Measurements from ENCODE around the gene MAP6D1. TPM values are rescaled to one million over a fixed set of nuclear protein-coding genes. Genes with fewer than 3 reads are reported as not detected.

The MAP6D1 gene
- total and polyA plus RNA-seq, 2 donors (not counting 1 experiment from before 2014, with no cell fraction given): 0.46 to 4.2 TPM

DNA sequence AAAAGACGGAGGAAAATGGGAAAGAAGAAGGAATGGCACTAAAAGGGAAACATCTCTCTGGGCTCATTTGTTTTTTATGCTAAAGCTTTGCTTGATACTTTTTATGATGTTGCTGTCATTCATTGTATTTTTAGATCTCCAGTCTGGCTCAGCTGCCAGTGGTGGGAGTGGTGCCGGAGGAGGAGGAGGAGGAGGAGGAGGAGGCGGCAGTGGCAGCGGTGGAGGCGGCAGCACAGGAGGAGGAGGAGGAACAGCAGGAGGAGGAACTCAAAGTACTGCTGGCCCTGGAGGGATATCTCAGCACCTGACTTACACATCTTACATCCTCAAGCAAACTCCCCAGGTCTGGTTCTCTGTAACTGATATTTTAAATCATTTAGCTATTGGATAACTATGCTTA lies 49.6 kb downstream of the MAP6D1 start:
- no peak overlapping the region for H2AFZ ChIP-seq (ENCODE audit: insufficient read depth, low read depth, low read length, poor library complexity, severe bottlenecking)
- WGBS (ENCODE audit: insufficient coverage): no CpG with 5 or more reads among the region's 5 CpGs
- no peaks in the 10 kb centered on the region for H3K79me2 ChIP-seq (ENCODE audit: control insufficient read depth, insufficient read depth, low read length)
- no peak overlapping the region for H3K27ac Mint-ChIP-seq
- no peak overlapping the region for H3K4me3 ChIP-seq (ENCODE audit: control extremely low read depth in 1 of 5, extremely low read depth in 1 of 5, insufficient read depth in 1 of 5, low read depth in 2 of 5, low read length in 4 of 5)
- H3K4me1 ChIP-seq (ENCODE audit: control insufficient read depth in 2 of 2, insufficient read depth in 2 of 2, low read length in 2 of 2): no peaks in the 10 kb centered on the region
- H4K20me1 ChIP-seq (ENCODE audit: control insufficient read depth, insufficient read depth, low read length, poor library complexity, severe bottlenecking): no peaks in the 10 kb centered on the region
- H3K36me3 ChIP-seq (replicated peaks in 1 of 2; ENCODE audit: control extremely low read depth in 1 of 2, control insufficient read depth in 1 of 2, extremely low read depth in 1 of 2, insufficient read depth in 2 of 2, low read length in 1 of 2): peaks cover 20 to 62% of the 10 kb centered on the region in 2 experiments
- intact Hi-C loops (cut with micrococcal nuclease): no loop called here
- H3K27ac ChIP-seq (ENCODE audit: low read length in 2 of 2): no peak overlapping the region
- no peaks in the 10 kb centered on the region for H3K27me3 Mint-ChIP-seq
- CTCF ChIA-PET: interaction anchor here (1.0 kb wide), 1 partner anchor 9 kb away, joined by 4 read pairs; no protein-coding TSS in a partner anchor
- TF ChIP-seq CTCF (IDR thresholded peaks at IDR 0.05) (no peak), EZH2 (IDR thresholded peaks at IDR 0.05; ENCODE audit: borderline replicate concordance, insufficient read depth, low read depth, low read length, poor library complexity, severe bottlenecking) (no peak)
- DNase-seq (no peak), ATAC-seq (ENCODE audit: low read depth) (no peak)
- no peak overlapping the region for H3K4me3 Mint-ChIP-seq
- no peaks in the 10 kb centered on the region for H3K27me3 ChIP-seq (replicated peaks in 1 of 4; ENCODE audit: control extremely low read depth in 1 of 4, control insufficient read depth in 3 of 4, insufficient read depth in 4 of 4, low read length in 3 of 4)
- POLR2A ChIA-PET: no interaction called here
- no peak overlapping the region for H3K9ac ChIP-seq (ENCODE audit: low read length)
- H3K4me2 ChIP-seq (replicated peaks; ENCODE audit: low read depth, low read length, poor library complexity, severe bottlenecking): no peak overlapping the region
- no peaks in the 10 kb centered on the region for H3K4me1 Mint-ChIP-seq
- no peaks in the 10 kb centered on the region for H3K9me3 Mint-ChIP-seq (ENCODE audit: insufficient read depth)
- no peaks in the 10 kb centered on the region for H3K9me3 ChIP-seq (ENCODE audit: control extremely low read depth in 1 of 3, control insufficient read depth in 2 of 3, insufficient read depth in 1 of 3, low read length in 2 of 3)

DNA sequence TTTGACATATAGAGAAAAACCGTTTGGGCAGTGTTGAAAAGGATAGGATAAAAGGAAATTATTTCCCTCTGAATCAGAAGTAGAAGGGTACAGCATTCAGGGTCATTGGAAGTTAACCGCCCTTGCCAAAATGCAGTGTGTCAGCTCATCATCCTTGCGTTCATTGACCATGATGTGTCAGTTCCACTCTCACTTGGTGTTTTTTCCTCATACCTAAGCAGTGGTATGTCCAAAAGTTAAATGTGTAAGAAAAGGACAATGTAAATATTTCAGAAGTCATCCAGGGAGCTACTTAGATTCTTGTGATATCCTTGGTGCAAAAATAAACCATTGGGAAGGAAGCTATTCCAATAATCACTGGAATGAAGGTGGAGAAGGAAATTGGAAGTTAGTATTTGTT lies 50.7 kb downstream of the MAP6D1 start:
- CTCF ChIA-PET: no interaction called here
- Mint-ChIP-seq H3K4me3 (no peak overlapping the region), H3K27ac (no peak overlapping the region), H3K27me3 (no peaks in the 10 kb centered on the region), H3K4me1 (no peaks in the 10 kb centered on the region), H3K9me3 (ENCODE audit: insufficient read depth) (no peaks in the 10 kb centered on the region)
- Histone ChIP-seq H4K20me1 (ENCODE audit: control insufficient read depth, insufficient read depth, low read length, poor library complexity, severe bottlenecking) (no peaks in the 10 kb centered on the region), H3K4me2 (replicated peaks; ENCODE audit: low read depth, low read length, poor library complexity, severe bottlenecking) (no peak overlapping the region), H3K9me3 (ENCODE audit: control extremely low read depth in 1 of 3, control insufficient read depth in 2 of 3, insufficient read depth in 1 of 3, low read length in 2 of 3) (no peaks in the 10 kb centered on the region), H3K27me3 (replicated peaks in 1 of 4; ENCODE audit: control extremely low read depth in 1 of 4, control insufficient read depth in 3 of 4, insufficient read depth in 4 of 4, low read length in 3 of 4) (no peaks in the 10 kb centered on the region), H3K4me1 (ENCODE audit: control insufficient read depth in 2 of 2, insufficient read depth in 2 of 2, low read length in 2 of 2) (no peaks in the 10 kb centered on the region), H3K9ac (ENCODE audit: low read length) (no peak overlapping the region), H3K79me2 (ENCODE audit: control insufficient read depth, insufficient read depth, low read length) (no peaks in the 10 kb centered on the region), H3K36me3 (replicated peaks in 1 of 2; ENCODE audit: control extremely low read depth in 1 of 2, control insufficient read depth in 1 of 2, extremely low read depth in 1 of 2, insufficient read depth in 2 of 2, low read length in 1 of 2) (peaks cover 16 to 54% of the 10 kb centered on the region in 2 experiments), H3K4me3 (ENCODE audit: control extremely low read depth in 1 of 5, extremely low read depth in 1 of 5, insufficient read depth in 1 of 5, low read depth in 2 of 5, low read length in 4 of 5) (no peak overlapping the region), H3K27ac (ENCODE audit: low read length in 2 of 2) (no peak overlapping the region), H2AFZ (ENCODE audit: insufficient read depth, low read depth, low read length, poor library complexity, severe bottlenecking) (no peak overlapping the region)
- intact Hi-C loops (cut with micrococcal nuclease): no loop called here
- no peak for TF ChIP-seq CTCF (IDR thresholded peaks at IDR 0.05)
- TF ChIP-seq EZH2 (IDR thresholded peaks at IDR 0.05; ENCODE audit: borderline replicate concordance, insufficient read depth, low read depth, low read length, poor library complexity, severe bottlenecking): no peak
- WGBS (ENCODE audit: insufficient coverage): 100% methylated on average over 2 of the region's 3 CpGs
- DNase-seq: no peak
- POLR2A ChIA-PET: no interaction called here
- no peak for ATAC-seq (ENCODE audit: low read depth)
